Measurements from ENCODE around the gene RIIAD1.
A peak's percentile ranks its signal among the peaks of the same experiment; 100 is the strongest.
"Not testable (repeated sequence)": the region's sequence is repeated elsewhere in the genome, so short reads cannot be mapped to it uniquely, and the experiment has no call there.

Gene RIIAD1

GRCh38 chr1:151720974-151721787 is at the start of gene RIIAD1:
Gene RIIAD1, plus strand, starts transcription at chr1:151721522. Its CDS starts 15 bp downstream, at chr1:151721537.
- DNase-seq (ENCODE audit: low spot score), result peak; percentile 63

GRCh38 chr1:151673407-151673806 is 47.9 kb upstream of the RIIAD1 start:
- DNase-seq (ENCODE audit: low spot score), result no peak

GRCh38 chr1:151680391-151680790 is 40.9 kb upstream of the RIIAD1 start:
- DNase-seq (ENCODE audit: low spot score), result no peak

- no peak for DNase-seq (ENCODE audit: low spot score)
Observed at GRCh38 chr1:151680826-151681225, 40.5 kb upstream of the RIIAD1 start.

- DNase-seq (ENCODE audit: low spot score), result no peak
Observed at GRCh38 chr1:151681923-151682322, 39.4 kb upstream of the RIIAD1 start.

- DNase-seq (ENCODE audit: low spot score), result not testable (repeated sequence)
Observed at GRCh38 chr1:151682901-151683300, 38.4 kb upstream of the RIIAD1 start.

GRCh38 chr1:151684128-151684527 is 37.2 kb upstream of the RIIAD1 start:
- DNase-seq (ENCODE audit: low spot score), result no peak

- no peak for DNase-seq (ENCODE audit: low spot score)
Observed at GRCh38 chr1:151686561-151686960, 34.8 kb upstream of the RIIAD1 start.

GRCh38 chr1:151689494-151689893 is 31.8 kb upstream of the RIIAD1 start:
- DNase-seq (ENCODE audit: low spot score), result no peak

- DNase-seq (ENCODE audit: low spot score), result no peak
Observed at GRCh38 chr1:151692226-151692625, 29.1 kb upstream of the RIIAD1 start.

GRCh38 chr1:151693057-151693651 is 28.2 kb upstream of the RIIAD1 start:
- peak; percentile 46 for DNase-seq (ENCODE audit: low spot score)

- no peak for DNase-seq (ENCODE audit: low spot score)
Observed at GRCh38 chr1:151701515-151701914, 19.8 kb upstream of the RIIAD1 start.

GRCh38 chr1:151702936-151703335 is 18.4 kb upstream of the RIIAD1 start:
- no peak for DNase-seq (ENCODE audit: low spot score)

GRCh38 chr1:151703813-151704212 is 17.5 kb upstream of the RIIAD1 start:
- no peak for DNase-seq (ENCODE audit: low spot score)

GRCh38 chr1:151704246-151704645 is 17.1 kb upstream of the RIIAD1 start:
- DNase-seq (ENCODE audit: low spot score), result no peak

GRCh38 chr1:151705146-151705545 is 16.2 kb upstream of the RIIAD1 start:
- no peak for DNase-seq (ENCODE audit: low spot score)

GRCh38 chr1:151705753-151706463 is 15.4 kb upstream of the RIIAD1 start:
- DNase-seq (ENCODE audit: low spot score), result peak; percentile 67

GRCh38 chr1:151706464-151707415 is 14.6 kb upstream of the RIIAD1 start:
- DNase-seq (ENCODE audit: low spot score), result no peak

GRCh38 chr1:151707541-151708065 is 13.7 kb upstream of the RIIAD1 start:
- DNase-seq (ENCODE audit: low spot score), result no peak

- no peak for DNase-seq (ENCODE audit: low spot score)
Observed at GRCh38 chr1:151708891-151709290, 12.4 kb upstream of the RIIAD1 start.

GRCh38 chr1:151710187-151710840 is 11.0 kb upstream of the RIIAD1 start:
- DNase-seq (ENCODE audit: low spot score), result peak; percentile 51

Data from NAMALWA (cell line).